GM11168 (cell line): ENCODE measurements around the gene USF3.

Source experiments
- in situ Hi-C: fragments of 300-500 bp; cut with MboI; formaldehyde crosslinking; loops from one replicate; pipeline ENCODE4 v1.12.0; 2022; ENCODE audit warnings: low sequenced_read_pairs; ENCODE audit not compliant: unreplicated experiment

USF3 gene

DNA sequence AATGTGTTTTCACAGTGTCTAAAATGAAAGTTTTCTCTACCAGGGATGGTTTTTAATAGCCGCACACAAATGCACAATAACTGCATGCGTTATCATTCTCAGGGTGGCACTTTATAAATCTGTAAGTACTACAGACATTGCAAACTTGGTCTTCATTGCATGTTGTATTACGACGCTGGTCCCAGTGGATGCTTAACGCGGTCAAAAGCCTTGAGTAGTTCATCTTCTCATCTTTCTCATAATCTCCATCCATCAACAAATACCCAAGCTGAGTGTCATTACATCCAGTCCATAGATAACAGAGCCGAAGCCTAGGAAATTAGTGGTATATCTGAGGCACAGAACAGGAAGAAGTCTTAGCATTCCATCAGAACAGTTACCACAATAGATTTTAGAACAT, 72.6 kb downstream of the USF3 start:
- in situ Hi-C loops, result no loop called here

DNA sequence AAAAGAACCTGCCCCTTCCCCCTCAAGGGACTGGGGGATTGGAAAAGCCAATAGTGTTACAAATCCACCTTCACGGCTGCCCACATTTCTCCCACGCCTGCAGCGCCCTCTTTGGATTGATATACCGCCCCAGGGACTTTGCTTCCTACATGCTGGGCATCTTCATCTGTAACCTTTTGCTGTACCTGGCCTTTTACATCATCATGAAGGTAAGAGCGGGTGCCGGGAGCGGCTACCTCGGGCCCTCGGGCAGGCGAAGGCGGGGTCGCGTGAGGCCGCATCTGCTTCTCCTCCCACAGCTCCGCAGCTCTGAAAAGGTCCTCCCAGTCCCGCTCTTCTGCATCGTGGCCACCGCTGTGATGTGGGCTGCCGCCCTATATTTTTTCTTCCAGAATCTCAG, 73.1 kb downstream of the USF3 start:
- in situ Hi-C loops, result no loop called here

DNA sequence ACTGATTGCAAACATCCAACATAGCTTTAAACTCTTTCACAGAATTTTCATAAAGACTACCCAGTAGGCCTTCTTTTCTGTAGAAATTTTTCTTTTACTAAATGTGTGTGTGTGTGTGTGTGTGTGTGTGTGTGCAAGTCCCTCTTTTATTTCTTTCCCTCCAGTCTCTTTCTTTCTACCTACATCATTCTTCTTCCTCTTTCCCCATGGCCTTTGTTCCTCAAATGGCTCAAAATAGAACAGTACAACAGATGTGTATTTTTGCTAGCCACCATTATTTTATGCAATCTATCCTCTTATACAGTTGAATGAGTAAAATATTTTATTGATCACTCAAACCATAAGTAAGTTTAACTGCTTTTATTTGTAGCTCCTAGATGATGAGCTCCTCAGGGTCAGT, 76.4 kb downstream of the USF3 start:
- in situ Hi-C loops, result no loop called here

DNA sequence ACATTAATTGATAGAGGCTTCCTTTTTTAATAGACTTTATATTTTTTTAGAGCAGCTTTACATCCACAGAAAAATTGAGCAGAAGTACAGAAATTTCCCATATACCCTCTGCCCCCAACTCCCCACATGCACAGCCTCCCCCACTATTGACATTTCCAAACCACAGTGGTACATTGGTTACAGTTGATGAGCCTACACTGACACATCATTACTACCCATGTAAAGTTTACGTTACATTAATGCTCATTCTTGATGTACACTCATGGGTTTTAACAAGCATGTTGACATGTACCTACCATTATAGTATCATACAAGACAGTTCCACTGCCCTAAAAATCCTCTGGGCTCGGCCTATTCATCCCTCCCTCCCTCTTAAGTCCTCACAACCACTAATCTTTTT, 78.7 kb downstream of the USF3 start:
- in situ Hi-C loops, result no loop called here

DNA sequence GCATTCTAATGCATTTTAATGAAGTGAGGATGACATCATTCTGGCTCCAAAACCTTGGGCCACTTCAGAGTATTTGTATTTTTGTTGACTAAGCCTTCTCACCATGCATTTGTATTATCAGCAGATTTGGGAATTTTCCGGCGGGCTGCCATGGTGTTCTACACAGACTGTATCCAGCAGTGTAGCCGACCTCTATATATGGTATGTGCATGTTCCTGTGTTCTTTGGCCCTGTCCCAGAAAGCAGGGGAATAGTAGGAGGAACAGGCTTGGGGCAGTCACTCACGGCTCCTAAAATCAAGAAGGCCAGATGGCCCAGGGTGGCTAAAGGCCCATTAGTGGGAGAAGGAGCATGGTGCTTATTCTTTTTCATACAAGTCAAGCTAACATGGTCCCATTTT, 80.5 kb downstream of the USF3 start:
- in situ Hi-C loops, result no loop called here

DNA sequence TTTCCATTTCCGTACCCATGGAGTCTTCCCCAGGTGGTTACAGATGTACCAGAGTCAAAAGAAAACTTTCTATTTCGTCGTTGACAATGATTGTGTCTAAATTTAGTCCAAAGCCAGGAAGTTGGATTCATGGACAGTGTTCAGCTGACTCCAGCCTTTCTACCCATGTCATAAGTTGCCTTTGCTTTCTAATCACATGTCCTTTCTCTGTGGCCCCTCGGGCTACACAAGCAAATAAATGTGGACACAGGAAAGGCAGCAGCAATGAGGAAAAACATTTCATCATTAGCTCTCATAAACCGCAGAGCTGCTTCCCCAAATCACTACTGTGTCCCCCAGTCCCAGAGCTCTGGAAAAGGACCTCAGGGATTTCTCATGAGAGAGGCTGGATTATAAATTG, 82.0 kb downstream of the USF3 start:
- in situ Hi-C loops, result no loop called here

DNA sequence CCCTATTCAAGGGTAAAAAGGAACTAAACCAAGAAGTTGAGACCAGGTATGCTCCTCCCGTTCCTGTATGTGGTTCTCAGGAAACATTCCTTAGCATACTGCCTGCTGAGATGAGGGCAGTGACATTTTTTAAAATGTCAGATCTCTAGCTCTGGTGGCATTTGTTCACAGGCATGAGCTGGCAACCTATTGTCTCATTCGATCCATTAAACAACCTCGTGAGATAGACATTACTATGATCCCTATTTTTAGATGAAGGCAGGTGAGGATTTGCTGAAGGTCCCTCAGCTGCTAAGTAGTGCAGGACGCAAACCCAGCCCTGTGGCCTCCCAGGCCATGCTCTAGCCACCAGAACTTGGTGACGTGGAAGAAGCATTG, 89.2 kb downstream of the USF3 start:
- in situ Hi-C loops, result no loop called here

DNA sequence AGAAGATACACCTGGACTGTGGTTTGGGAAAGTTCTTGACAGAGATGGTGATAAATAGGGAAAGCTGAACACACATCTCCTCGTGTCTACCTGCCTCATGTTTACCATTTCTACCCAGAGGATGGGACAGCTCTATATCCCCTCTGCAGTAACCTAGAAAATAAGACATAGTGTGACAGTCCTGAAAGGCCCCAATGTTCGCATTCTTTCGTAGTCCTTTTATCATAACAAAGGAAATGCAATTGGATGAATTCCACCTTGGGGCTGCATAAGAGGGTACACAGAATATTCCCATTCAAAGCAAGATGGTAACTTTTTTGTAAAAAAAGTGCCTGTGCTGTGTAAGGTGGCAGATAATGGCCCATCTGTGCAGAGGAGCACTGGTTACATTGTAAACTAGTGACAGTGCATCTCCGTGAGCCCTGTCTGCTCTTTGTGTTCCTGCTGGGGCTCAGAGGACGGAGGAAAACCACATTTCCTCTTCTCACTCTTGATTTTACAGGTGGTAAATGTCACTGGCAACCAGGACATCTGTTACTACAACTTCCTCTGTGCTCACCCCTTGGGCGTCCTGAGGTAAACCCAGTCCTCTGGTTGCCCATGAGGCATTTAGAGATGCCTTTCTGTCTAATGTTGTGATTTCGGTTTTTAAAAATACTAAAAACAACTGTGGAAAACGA, 89.8 kb downstream of the USF3 start:
- in situ Hi-C loops, result no loop called here

DNA sequence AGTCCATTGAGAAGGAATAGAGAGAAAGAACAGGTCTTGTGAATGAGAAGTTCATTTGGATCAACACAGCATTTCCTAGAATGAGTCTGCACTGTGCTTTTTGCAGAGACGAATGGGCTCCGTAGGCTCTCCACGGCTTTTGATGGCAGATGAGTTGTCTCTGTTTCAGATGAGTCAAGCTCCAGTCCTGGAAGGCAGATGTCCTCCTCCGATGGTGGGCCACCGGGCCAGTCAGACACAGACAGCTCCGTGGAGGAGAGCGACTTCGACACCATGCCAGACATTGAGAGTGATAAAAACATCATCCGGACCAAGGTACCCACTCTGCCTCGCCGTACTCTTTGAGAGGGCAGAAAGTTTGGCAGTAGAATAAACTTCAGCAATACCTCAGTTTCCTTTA, 93.6 kb downstream of the USF3 start:
- in situ Hi-C loops, result no loop called here

DNA sequence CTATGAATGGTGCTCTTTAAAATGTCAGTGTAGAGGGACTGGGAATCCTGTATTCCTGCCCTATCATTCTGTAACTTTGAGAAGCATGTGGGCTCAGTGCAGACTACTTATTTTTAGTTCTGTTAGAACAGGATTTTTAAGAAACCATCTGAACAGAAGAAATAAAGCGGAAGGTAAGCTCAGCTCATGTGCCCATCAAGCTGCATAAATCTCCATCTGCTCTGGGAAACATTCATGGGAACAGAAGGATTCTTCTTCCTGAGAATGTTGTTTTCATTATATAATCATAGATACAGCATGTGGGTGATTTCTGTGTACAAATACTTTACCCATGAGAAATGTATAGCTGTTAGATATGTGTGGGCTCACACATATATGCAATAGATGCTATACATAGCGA, 94.2 kb downstream of the USF3 start:
- in situ Hi-C loops, result no loop called here

DNA sequence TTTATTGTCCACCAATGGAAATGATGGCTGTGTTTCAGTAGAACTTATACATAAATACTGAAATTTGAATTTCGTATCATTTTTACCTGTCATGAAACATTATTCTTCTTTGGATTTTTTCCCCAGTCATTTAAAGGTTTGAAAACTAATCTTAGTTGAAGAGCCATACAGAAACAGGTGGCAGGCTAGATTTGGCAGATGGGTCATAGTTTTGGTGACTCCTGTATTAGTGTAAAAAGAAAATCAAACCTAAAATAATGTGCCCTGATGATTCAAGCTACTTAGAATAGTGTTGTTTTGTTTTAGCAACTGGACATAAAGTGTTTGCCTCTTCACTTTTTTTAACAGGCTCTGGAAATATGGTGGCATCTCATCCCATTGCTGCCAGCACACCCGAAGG, 95.2 kb downstream of the USF3 start:
- in situ Hi-C loops, result no loop called here

DNA sequence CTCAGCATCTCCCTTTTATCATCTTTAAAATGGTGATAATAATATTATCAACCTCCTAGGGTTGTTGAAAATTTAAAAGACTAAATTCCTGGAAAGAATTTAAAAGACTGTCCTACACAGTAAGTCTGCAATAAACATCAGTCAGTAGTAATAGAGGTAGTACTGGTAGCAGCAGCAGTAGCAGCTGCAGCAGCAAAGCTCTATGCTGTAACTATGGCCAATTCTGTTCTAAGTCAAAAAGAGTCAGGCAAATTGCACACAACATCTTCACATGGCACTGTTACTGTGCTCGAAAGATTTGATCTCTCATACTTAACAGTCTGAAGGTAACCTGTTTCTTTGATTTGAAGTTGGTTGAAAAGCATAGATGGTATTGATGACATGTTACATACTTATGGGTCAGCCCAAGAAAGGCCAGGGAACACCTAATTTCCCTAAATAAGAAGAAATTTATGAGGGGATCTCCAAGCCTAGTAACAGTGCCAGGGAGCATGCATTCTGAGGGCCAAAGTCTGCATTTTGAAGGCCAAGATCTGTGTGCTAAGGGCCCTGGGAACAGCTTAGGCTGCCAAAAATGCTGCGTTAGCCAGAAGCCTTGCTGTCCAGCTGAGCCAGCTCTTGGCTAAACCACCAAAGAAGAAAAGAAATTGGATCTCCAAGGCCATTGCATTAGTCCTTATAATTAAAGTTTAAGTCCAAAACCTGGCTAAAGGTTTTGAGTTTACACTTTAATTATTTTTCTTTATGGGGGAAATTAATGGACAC, 95.8 kb downstream of the USF3 start:
- in situ Hi-C loops, result no loop called here
